GM12865 (cell line): ENCODE results near the gene ZNF280A.
"Not testable (repeated sequence)": the region's sequence is repeated elsewhere in the genome, so short reads cannot be mapped to it uniquely, and the experiment has no call there.

Experiments used
- DNase-seq: peaks from one replicate; pipeline ENCODE4 v3.0.0; 2010; ENCODE audit warnings: low read depth
- H3K4me3 ChIP-seq: 2 replicates; pipeline ENCODE4 v1.5.1; 2011; ENCODE audit warnings: mild to moderate bottlenecking, low read depth, low read length, control low read depth
- TF ChIP-seq, protein P1 (sequence below): IDR thresholded peaks from 2 replicates; pipeline ENCODE4 v1.5.1; 2011; ENCODE audit warnings: low read length, control low read depth, low read depth, inconsistent platforms; ENCODE audit not compliant: insufficient read depth; ENCODE audit errors: missing control alignments

Gene ZNF280A

GRCh38 chr22:22538226-22538989 is 18.3 kb upstream of the ZNF280A start:
- no peak overlapping the region for H3K4me3 ChIP-seq
- DNase-seq, result no peak
- TF ChIP-seq, protein P1, sequence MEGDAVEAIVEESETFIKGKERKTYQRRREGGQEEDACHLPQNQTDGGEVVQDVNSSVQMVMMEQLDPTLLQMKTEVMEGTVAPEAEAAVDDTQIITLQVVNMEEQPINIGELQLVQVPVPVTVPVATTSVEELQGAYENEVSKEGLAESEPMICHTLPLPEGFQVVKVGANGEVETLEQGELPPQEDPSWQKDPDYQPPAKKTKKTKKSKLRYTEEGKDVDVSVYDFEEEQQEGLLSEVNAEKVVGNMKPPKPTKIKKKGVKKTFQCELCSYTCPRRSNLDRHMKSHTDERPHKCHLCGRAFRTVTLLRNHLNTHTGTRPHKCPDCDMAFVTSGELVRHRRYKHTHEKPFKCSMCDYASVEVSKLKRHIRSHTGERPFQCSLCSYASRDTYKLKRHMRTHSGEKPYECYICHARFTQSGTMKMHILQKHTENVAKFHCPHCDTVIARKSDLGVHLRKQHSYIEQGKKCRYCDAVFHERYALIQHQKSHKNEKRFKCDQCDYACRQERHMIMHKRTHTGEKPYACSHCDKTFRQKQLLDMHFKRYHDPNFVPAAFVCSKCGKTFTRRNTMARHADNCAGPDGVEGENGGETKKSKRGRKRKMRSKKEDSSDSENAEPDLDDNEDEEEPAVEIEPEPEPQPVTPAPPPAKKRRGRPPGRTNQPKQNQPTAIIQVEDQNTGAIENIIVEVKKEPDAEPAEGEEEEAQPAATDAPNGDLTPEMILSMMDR, result no peak

DNA sequence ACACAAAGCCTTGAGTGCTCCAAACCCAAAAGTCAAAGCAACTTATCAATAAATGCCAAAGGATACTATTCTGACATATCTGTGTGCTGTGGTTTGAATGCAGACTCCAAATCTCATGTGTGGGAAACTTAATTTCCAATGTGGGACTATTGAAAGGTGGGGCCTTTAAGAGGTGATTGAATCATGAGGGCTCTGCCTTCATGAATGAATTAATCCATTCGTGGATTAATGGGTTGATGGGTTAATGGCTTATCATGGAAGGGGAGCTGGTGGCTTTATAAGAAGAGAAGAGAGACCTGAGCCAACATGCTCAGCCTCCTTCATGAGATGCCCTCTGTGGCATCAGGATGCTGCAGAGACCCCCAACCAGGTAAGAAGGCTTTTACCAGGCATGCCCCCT is 16.8 kb upstream of the ZNF280A start:
- no peak overlapping the region for H3K4me3 ChIP-seq
- TF ChIP-seq, protein P1, result no peak
- no peak for DNase-seq

GRCh38 chr22:22536515-22536914 is 16.4 kb upstream of the ZNF280A start:
- H3K4me3 ChIP-seq, result no peak overlapping the region
- TF ChIP-seq, protein P1, result no peak
- DNase-seq, result no peak

DNA sequence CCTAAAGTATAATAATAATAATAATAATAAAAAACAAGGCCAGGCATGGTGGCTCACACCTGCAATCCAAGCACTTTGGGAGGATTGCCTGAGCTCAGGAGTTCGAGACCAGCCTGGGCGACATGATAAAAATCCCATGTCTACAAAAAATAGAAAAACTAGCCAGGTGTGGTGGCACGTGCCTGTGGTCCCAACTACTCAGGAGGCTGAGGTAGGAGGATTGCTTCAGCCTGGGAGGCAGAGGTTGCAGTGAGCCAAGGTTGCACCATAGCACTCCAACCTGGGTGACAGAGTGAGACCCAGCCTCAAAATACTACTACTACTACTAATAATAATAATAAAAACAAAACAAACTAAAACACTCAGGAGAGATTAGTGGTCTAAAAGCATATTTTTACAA is 15.6 kb upstream of the ZNF280A start:
- TF ChIP-seq, protein P1, result no peak
- no peak for DNase-seq
- no peak overlapping the region for H3K4me3 ChIP-seq

GRCh38 chr22:22534604-22535415 is 14.7 kb upstream of the ZNF280A start:
- TF ChIP-seq, protein P1, result no peak
- H3K4me3 ChIP-seq, result no peak overlapping the region
- no peak for DNase-seq

GRCh38 chr22:22533863-22534262 is 13.8 kb upstream of the ZNF280A start:
- no peak overlapping the region for H3K4me3 ChIP-seq
- DNase-seq, result no peak
- TF ChIP-seq, protein P1, result no peak

GRCh38 chr22:22533417-22533816 is 13.3 kb upstream of the ZNF280A start:
- DNase-seq, result no peak
- TF ChIP-seq, protein P1, result no peak
- H3K4me3 ChIP-seq, result no peak overlapping the region

DNA sequence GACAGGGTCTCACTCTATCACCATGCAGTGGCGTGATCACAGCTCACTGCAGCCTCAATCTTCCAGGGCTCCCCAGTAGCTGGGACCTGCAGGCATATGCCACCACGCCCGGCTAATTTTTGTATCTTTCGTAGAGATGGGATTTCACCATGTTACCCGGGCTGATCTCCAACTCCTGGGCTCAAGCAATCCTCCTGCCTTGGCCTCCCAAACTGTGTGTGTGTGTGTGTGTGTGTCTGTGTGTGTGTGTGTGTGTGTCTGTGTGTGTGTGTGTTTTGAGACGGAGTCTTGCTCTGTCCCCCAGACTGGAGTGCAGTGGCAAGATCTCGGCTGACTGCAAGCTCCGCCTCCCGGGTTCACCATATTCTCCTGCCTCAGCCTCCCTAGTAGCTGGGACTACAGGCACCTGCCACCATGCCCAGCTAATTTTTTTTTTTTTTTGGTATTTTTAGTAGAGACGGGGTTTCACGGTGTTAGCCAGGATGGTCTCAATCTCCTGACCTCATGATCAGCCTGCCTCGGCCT is 12.5 kb upstream of the ZNF280A start:
- not testable (repeated sequence) for H3K4me3 ChIP-seq, DNase-seq
